HG03469 (cell line): ENCODE measurements around the gene ITGA6.

ENCODE experiments used
- ATAC-seq: cut with Tn5 transposase; IDR thresholded peaks from one replicate; pipeline ENCODE4 v1.9.1; 2021; ENCODE audit warnings: mild to moderate bottlenecking, moderate library complexity, moderate number of reproducible peaks; ENCODE audit not compliant: unreplicated experiment

Gene ITGA6

GRCh38 chr2:172427256-172427989, at the start of gene ITGA6:
Gene ITGA6 (plus strand): TSS chr2:172427586.
- ATAC-seq: no peak

GRCh38 chr2:172380436-172381274, 46.7 kb upstream of the ITGA6 start:
- no peak for ATAC-seq

- no peak for ATAC-seq
Measured at GRCh38 chr2:172381275-172382027, 45.9 kb upstream of the ITGA6 start.

- ATAC-seq: no peak
Measured at GRCh38 chr2:172387361-172387760, 40.0 kb upstream of the ITGA6 start.

- no peak for ATAC-seq
Measured at GRCh38 chr2:172389685-172390339, 37.6 kb upstream of the ITGA6 start.

GRCh38 chr2:172394002-172394401, 33.4 kb upstream of the ITGA6 start:
- ATAC-seq: no peak

- ATAC-seq: no peak
Measured at GRCh38 chr2:172395503-172395902, 31.9 kb upstream of the ITGA6 start.

- no peak for ATAC-seq
Measured at GRCh38 chr2:172397148-172397834, 30.1 kb upstream of the ITGA6 start.

GRCh38 chr2:172398440-172398839, 28.9 kb upstream of the ITGA6 start:
- ATAC-seq: no peak

GRCh38 chr2:172399765-172400164, 27.6 kb upstream of the ITGA6 start:
- no peak for ATAC-seq

GRCh38 chr2:172402198-172402597, 25.2 kb upstream of the ITGA6 start:
- ATAC-seq: no peak

- ATAC-seq: no peak
Measured at GRCh38 chr2:172403402-172403801, 24.0 kb upstream of the ITGA6 start.

- ATAC-seq: no peak
Measured at GRCh38 chr2:172403881-172404468, 23.4 kb upstream of the ITGA6 start.

GRCh38 chr2:172404824-172405223, 22.6 kb upstream of the ITGA6 start:
- no peak for ATAC-seq

GRCh38 chr2:172405673-172406072, 21.7 kb upstream of the ITGA6 start:
- no peak for ATAC-seq

GRCh38 chr2:172408143-172408766, 19.1 kb upstream of the ITGA6 start:
- no peak for ATAC-seq

GRCh38 chr2:172409042-172409441, 18.3 kb upstream of the ITGA6 start:
- no peak for ATAC-seq

- ATAC-seq: no peak
Measured at GRCh38 chr2:172412984-172413492, 14.3 kb upstream of the ITGA6 start.

GRCh38 chr2:172415157-172415864, 12.1 kb upstream of the ITGA6 start:
- ATAC-seq: no peak
